ENCODE data around the gene SRRM3. TPM values are rescaled to one million over a fixed set of nuclear protein-coding genes. Genes with fewer than 3 reads are reported as not detected.
A peak's percentile ranks its signal among the peaks of the same experiment; 100 is the strongest.
"Not testable (repeated sequence)": the region's sequence is repeated elsewhere in the genome, so short reads cannot be mapped to it uniquely, and the experiment has no call there.

The SRRM3 gene
- polyA plus RNA-seq, 2 of the 4 experiments (the other 2 are of a cell fraction) = 2.4 to 7.0 TPM

GRCh38 chr7:76334320-76334967 is 132.7 kb downstream of the SRRM3 start:
- H3K4me2 ChIP-seq = no peak overlapping the region; the same call in 2 of the 3 replicates
- TF ChIP-seq SMC3 (IDR thresholded peaks at IDR 0.05) = no peak
- TF ChIP-seq HMGXB4 (CRISPR knock-in tag; IDR thresholded peaks at IDR 0.05; ENCODE audit: borderline replicate concordance) = no peak
- no peak for TF ChIP-seq NPAS2 (CRISPR knock-in tag; IDR thresholded peaks at IDR 0.05; ENCODE audit: borderline replicate concordance)
- TF ChIP-seq CBX2 (IDR thresholded peaks at IDR 0.05; ENCODE audit: borderline replicate concordance, low read depth) = no peak
- no peak for TF ChIP-seq JUNB (IDR thresholded peaks at IDR 0.05)
- TF ChIP-seq ESRRA (IDR thresholded peaks at IDR 0.05; ENCODE audit: borderline replicate concordance, low read length) = no peak
- TF ChIP-seq HES2 (IDR thresholded peaks at IDR 0.05) = no peak
- TF ChIP-seq GATA3 (IDR thresholded peaks at IDR 0.05; ENCODE audit: borderline replicate concordance) = no peak
- no peak for TF ChIP-seq CTCF (IDR thresholded peaks at IDR 0.05)
- TF ChIP-seq ZSCAN20 (CRISPR knock-in tag; IDR thresholded peaks at IDR 0.05) = no peak
- no peak for TF ChIP-seq ZFP36 (IDR thresholded peaks at IDR 0.05; ENCODE audit: borderline replicate concordance, partially characterized antibody)
- TF ChIP-seq FOSL2 (IDR thresholded peaks at IDR 0.05) = no peak
- TF ChIP-seq FOSL2 (CRISPR knock-in tag; IDR thresholded peaks at IDR 0.05) = no peak
- TF ChIP-seq CHD2 (IDR thresholded peaks at IDR 0.05; ENCODE audit: low read length, partially characterized antibody) = no peak
- TF ChIP-seq MAX (IDR thresholded peaks at IDR 0.05) = no peak
- TF ChIP-seq TFCP2L1 (CRISPR knock-in tag; IDR thresholded peaks at IDR 0.05) = no peak
- no peak for TF ChIP-seq HEYL (CRISPR knock-in tag; IDR thresholded peaks at IDR 0.05)
- POLR2A ChIA-PET = interaction anchor here (1.5 kb wide), 1 partner anchor 24 kb away, joined by 5 read pairs; the partner anchor contains the start of gene YWHAG
- H3K27ac ChIP-seq = no peak overlapping the region
- H3K9me3 ChIP-seq = no peaks in the 10 kb centered on the region
- H3K4me3 ChIP-seq = no peak overlapping the region
- H3K4me1 ChIP-seq = peaks cover 66% of the 10 kb centered on the region
- FAIRE-seq (no peak), ATAC-seq (no peak), DNase-seq (ENCODE audit: low read depth in 1 of 2, low spot score in 1 of 2) (no peak)
- CTCF ChIA-PET = interaction anchor here (1.2 to 10.1 kb wide), 3 partner anchors 15 to 20 kb away, joined by 4 to 86 read pairs (median 7); no protein-coding TSS in a partner anchor
- WGBS (ENCODE audit: missing lambda C conversion rate) = 89% methylated on average over 6 of the region's 6 CpGs

- whole genome bisulfite sequencing (ENCODE audit: missing lambda C conversion rate) = 92% methylated on average over 2 of the region's 2 CpGs
- not testable (repeated sequence) for H3K27ac ChIP-seq; H3K4me3 ChIP-seq; ATAC-seq; H3K9me3 ChIP-seq; FAIRE-seq; H3K4me2 ChIP-seq; DNase-seq (ENCODE audit: low read depth in 1 of 2, low spot score in 1 of 2)
- POLR2A ChIA-PET = interaction anchor here (1.5 kb wide), 1 partner anchor 23 kb away, joined by 5 read pairs; the partner anchor contains the start of gene YWHAG
- peaks cover 76% of the 10 kb centered on the region for H3K4me1 ChIP-seq
- CTCF ChIA-PET = interaction anchor here (0.6 to 10.1 kb wide), 4 partner anchors 16 to 59 kb away, joined by 3 to 86 read pairs (median 5); no protein-coding TSS in a partner anchor
Observed at GRCh38 chr7:76335417-76335816, 133.7 kb downstream of the SRRM3 start.

- DNase-seq (ENCODE audit: low read depth in 1 of 2, low spot score in 1 of 2) (no peak), FAIRE-seq (no peak), ATAC-seq (peak in 1 of 2 experiments; percentile 25; a peak in 2 of 6 replicates)
- CTCF ChIA-PET = interaction anchor here (1.5 to 10.1 kb wide), 3 partner anchors 10 to 17 kb away, joined by 7 to 86 read pairs (median 7); no protein-coding TSS in a partner anchor
- POLR2A ChIA-PET = interaction anchor here (0.7 kb wide), 1 partner anchor 8 kb away, joined by 4 read pairs; no protein-coding TSS in a partner anchor
- Histone ChIP-seq H3K4me1 (peaks cover 82% of the 10 kb centered on the region), H3K9me3 (no peaks in the 10 kb centered on the region), H3K4me2 (no peak overlapping the region), H3K27ac (no peak overlapping the region; a peak in 1 of 6 replicates), H3K4me3 (no peak overlapping the region)
- TF ChIP-seq POLR2AphosphoS2 (conservative IDR thresholded peaks at IDR 0.05; ENCODE audit: low read length) (peak; percentile 64; the same call in 1 of the 2 replicates), TFCP2L1 (CRISPR knock-in tag; IDR thresholded peaks at IDR 0.05) (no peak), ZFP36 (IDR thresholded peaks at IDR 0.05; ENCODE audit: borderline replicate concordance, partially characterized antibody) (no peak), REST (IDR thresholded peaks at IDR 0.05) (no peak)
Observed at GRCh38 chr7:76336094-76336493, 134.4 kb downstream of the SRRM3 start.
